OCI-LY1 (cell line): Measurements from ENCODE around the gene NKAIN2.

Experiments used
- EZH2 ChIP-seq: fragments of 200-600 bp; sonication (generic), shearing (Covaris generic); IDR thresholded peaks from 2 replicates; pipeline ENCODE4 v1.8.0; 2017; ENCODE audit warnings: borderline replicate concordance, mixed run types, mild to moderate bottlenecking, antibody characterized with exemption, low read length, moderate library complexity, mixed read lengths
- TF ChIP-seq, protein P1 (sequence below): fragments of 200-600 bp; sonication (generic), shearing (Covaris generic); IDR thresholded peaks from 2 replicates; pipeline ENCODE4 v1.5.1; 2017; ENCODE audit warnings: mild to moderate bottlenecking, antibody characterized with exemption, low read length, moderate library complexity, mixed read lengths

DNA sequence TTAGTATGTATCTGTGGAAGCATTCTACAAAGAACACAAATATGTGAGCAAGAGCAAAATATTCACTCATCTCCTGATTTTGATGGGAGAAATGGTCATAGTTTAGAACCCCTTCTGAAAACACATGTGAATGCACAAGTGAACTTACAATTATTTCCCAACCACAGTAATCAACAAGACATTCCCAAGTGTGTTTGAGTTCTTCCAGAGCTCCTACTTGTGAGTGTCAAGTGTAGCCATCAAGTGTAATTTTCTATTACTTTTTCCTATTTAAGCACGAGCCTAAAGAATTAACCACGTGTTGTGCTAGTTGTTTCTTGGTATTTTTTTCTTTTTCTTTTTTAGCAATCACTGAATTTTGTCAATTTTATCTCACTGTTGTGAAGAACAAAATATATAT lies 402.3 kb downstream of the NKAIN2 start:
- no peak for TF ChIP-seq EZH2
- TF ChIP-seq, protein P1, sequence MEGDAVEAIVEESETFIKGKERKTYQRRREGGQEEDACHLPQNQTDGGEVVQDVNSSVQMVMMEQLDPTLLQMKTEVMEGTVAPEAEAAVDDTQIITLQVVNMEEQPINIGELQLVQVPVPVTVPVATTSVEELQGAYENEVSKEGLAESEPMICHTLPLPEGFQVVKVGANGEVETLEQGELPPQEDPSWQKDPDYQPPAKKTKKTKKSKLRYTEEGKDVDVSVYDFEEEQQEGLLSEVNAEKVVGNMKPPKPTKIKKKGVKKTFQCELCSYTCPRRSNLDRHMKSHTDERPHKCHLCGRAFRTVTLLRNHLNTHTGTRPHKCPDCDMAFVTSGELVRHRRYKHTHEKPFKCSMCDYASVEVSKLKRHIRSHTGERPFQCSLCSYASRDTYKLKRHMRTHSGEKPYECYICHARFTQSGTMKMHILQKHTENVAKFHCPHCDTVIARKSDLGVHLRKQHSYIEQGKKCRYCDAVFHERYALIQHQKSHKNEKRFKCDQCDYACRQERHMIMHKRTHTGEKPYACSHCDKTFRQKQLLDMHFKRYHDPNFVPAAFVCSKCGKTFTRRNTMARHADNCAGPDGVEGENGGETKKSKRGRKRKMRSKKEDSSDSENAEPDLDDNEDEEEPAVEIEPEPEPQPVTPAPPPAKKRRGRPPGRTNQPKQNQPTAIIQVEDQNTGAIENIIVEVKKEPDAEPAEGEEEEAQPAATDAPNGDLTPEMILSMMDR: no peak
